MCF 10A (cell line): ENCODE measurements around the gene ATG16L2. TPM values are rescaled to one million over a fixed set of nuclear protein-coding genes. Genes with fewer than 3 reads are reported as not detected.

Source experiments
- BruUV-seq: library from RNA; stranded (reverse); fragments of 400-500 nt; replicated peaks from 2 replicates; lab custom pipeline; 2021; lab: Mats Ljungman, UMichigan
- CTCF ChIA-PET: fragments of 300-600 bp; sonication (Branson Sonifier 250); formaldehyde crosslinking; extraction: SDS; loops from one replicate; lab custom pipeline; 2021; ENCODE audit warnings: antibody characterized with exemption, inconsistent platforms; lab: Yijun Ruan, JAX
- POLR2A ChIA-PET: fragments of 300-600, 350-650 bp; sonication (Branson Sonifier 250); formaldehyde crosslinking; extraction: SDS; loops from one replicate; lab custom pipeline; 2020; ENCODE audit warnings: antibody characterized with exemption, inconsistent platforms; lab: Yijun Ruan, JAX
- DNase-seq: peaks from one replicate; pipeline ENCODE4 v3.0.0-alpha.2; 2018; ENCODE audit not compliant: unreplicated experiment
- H3K27ac Mint-ChIP-seq: one replicate; pipeline ENCODE4 v1.8.0; 2022; ENCODE audit warnings: mild to moderate bottlenecking, low read depth, mixed read lengths; ENCODE audit not compliant: unreplicated experiment
- H3K27me3 Mint-ChIP-seq: one replicate; pipeline ENCODE4 v1.8.0; 2022; ENCODE audit warnings: mixed read lengths; ENCODE audit not compliant: insufficient read depth, unreplicated experiment
- H3K36me3 Mint-ChIP-seq: one replicate; pipeline ENCODE4 v1.8.0; 2022; ENCODE audit warnings: mild to moderate bottlenecking, moderate library complexity, mixed read lengths; ENCODE audit not compliant: insufficient read depth, unreplicated experiment
- H3K4me1 Mint-ChIP-seq: one replicate; pipeline ENCODE4 v1.8.0; 2022; ENCODE audit warnings: mixed read lengths; ENCODE audit not compliant: insufficient read depth, unreplicated experiment
- H3K4me3 Mint-ChIP-seq: one replicate; pipeline ENCODE4 v1.8.0; 2022; ENCODE audit warnings: mild to moderate bottlenecking, moderate library complexity, mixed read lengths; ENCODE audit not compliant: unreplicated experiment
- H3K9me3 Mint-ChIP-seq: one replicate; pipeline ENCODE4 v1.8.0; 2022; ENCODE audit warnings: mixed read lengths; ENCODE audit not compliant: unreplicated experiment
- CTCF ChIP-seq: fragments of 200-600 bp; IDR thresholded peaks from one replicate; pipeline ENCODE4 v1.8.0; 2022; ENCODE audit warnings: antibody characterized with exemption, mild to moderate bottlenecking; ENCODE audit not compliant: unreplicated experiment
- intact Hi-C: fragments of 100-400 bp; cut with micrococcal nuclease; formaldehyde crosslinking; loops from 2 replicates; pipeline ENCODE4 v1.14.1; 2022
- total RNA-seq: library from RNA; stranded (reverse); gene quantifications from 2 replicates; pipeline ENCODE4 v1.2.3, GENCODE V29; 2022

Gene ATG16L2
- total RNA-seq, 1 experiment from 2014 or later = 11.2 TPM

- intact Hi-C loops = no loop called here
- H3K4me3 Mint-ChIP-seq = no peak overlapping the region
- H3K36me3 Mint-ChIP-seq = peaks cover 11% of the 10 kb centered on the region
- TF ChIP-seq CTCF = no peak
- no peaks in the 10 kb centered on the region for H3K27me3 Mint-ChIP-seq
- ChIA-PET POLR2A (interaction anchor here (0.9 to 1.1 kb wide), 4 partner anchors 9 to 352 kb away, joined by 3 to 7 read pairs (median 4); partner anchors contain the start of gene ATG16L2), CTCF (interaction anchor here (0.6 to 8.7 kb wide), 4 partner anchors 21 to 350 kb away, joined by 3 to 153 read pairs (median 5); no protein-coding TSS in a partner anchor)
- BruUV-seq = no TSS peak
- no peaks in the 10 kb centered on the region for H3K9me3 Mint-ChIP-seq
- peaks cover 9% of the 10 kb centered on the region for H3K4me1 Mint-ChIP-seq
- no peak for DNase-seq
- H3K27ac Mint-ChIP-seq = no peak overlapping the region
Observed at GRCh38 chr11:72828081-72828567, 13.9 kb downstream of the ATG16L2 start.

GRCh38 chr11:72828692-72829101 is 14.5 kb downstream of the ATG16L2 start:
- DNase-seq = no peak
- POLR2A ChIA-PET = interaction anchor here (0.9 to 1.1 kb wide), 3 partner anchors 10 to 351 kb away, joined by 3 to 4 read pairs (median 4); no protein-coding TSS in a partner anchor
- no peaks in the 10 kb centered on the region for H3K27me3 Mint-ChIP-seq
- CTCF ChIA-PET = interaction anchor here (0.6 to 8.7 kb wide), 5 partner anchors 21 to 350 kb away, joined by 3 to 153 read pairs (median 5); no protein-coding TSS in a partner anchor
- H3K27ac Mint-ChIP-seq = no peak overlapping the region
- intact Hi-C loops = no loop called here
- H3K4me3 Mint-ChIP-seq = no peak overlapping the region
- no peaks in the 10 kb centered on the region for H3K9me3 Mint-ChIP-seq
- peaks cover 11% of the 10 kb centered on the region for H3K36me3 Mint-ChIP-seq
- no peak for TF ChIP-seq CTCF
- BruUV-seq = no TSS peak
- H3K4me1 Mint-ChIP-seq = peaks cover 9% of the 10 kb centered on the region

GRCh38 chr11:72829178-72829577 is 15.0 kb downstream of the ATG16L2 start:
- Mint-ChIP-seq H3K4me1 (peaks cover 9% of the 10 kb centered on the region), H3K27me3 (no peaks in the 10 kb centered on the region), H3K4me3 (no peak overlapping the region), H3K9me3 (no peaks in the 10 kb centered on the region), H3K36me3 (peaks cover 11% of the 10 kb centered on the region), H3K27ac (no peak overlapping the region)
- CTCF ChIA-PET = interaction anchor here (0.6 to 8.7 kb wide), 3 partner anchors 72 to 349 kb away, joined by 3 to 153 read pairs (median 5); no protein-coding TSS in a partner anchor
- no peak for DNase-seq
- intact Hi-C loops = no loop called here
- TF ChIP-seq CTCF = no peak
- BruUV-seq = no TSS peak
- POLR2A ChIA-PET = interaction anchor here (0.9 kb wide), 1 partner anchor 10 kb away, joined by 4 read pairs; no protein-coding TSS in a partner anchor

- intact Hi-C loops = loop anchor here (5.0 kb wide), 1 partner anchor 103 kb away; no protein-coding TSS in a partner anchor
- Mint-ChIP-seq H3K4me1 (peaks cover 9% of the 10 kb centered on the region), H3K27ac (no peak overlapping the region), H3K4me3 (no peak overlapping the region), H3K9me3 (no peaks in the 10 kb centered on the region), H3K27me3 (no peaks in the 10 kb centered on the region), H3K36me3 (peaks cover 7% of the 10 kb centered on the region)
- DNase-seq = no peak
- no peak for TF ChIP-seq CTCF
- no TSS peak for BruUV-seq
- ChIA-PET CTCF (interaction anchor here (0.9 to 8.7 kb wide), 7 partner anchors 10 to 459 kb away, joined by 5 to 153 read pairs (median 17); no protein-coding TSS in a partner anchor), POLR2A (interaction anchor here (2.2 to 4.5 kb wide), 2 partner anchors 15 to 348 kb away, joined by 5 to 15 read pairs; partner anchors contain the start of gene ATG16L2)
Observed at GRCh38 chr11:72829884-72830533, 15.8 kb downstream of the ATG16L2 start.
